MM.1S (cell line): ENCODE measurements around the gene PIGQ.
"Not testable (repeated sequence)": the region's sequence is repeated elsewhere in the genome, so short reads cannot be mapped to it uniquely, and the experiment has no call there.

Source experiments
- DNase-seq: peaks from one replicate; pipeline ENCODE4 v3.0.0-alpha.2; 2015
- H2AFZ ChIP-seq: fragments of 300-600 bp; sonication (generic); 2 replicates; pipeline ENCODE4 v1.6.0; 2016; ENCODE audit warnings: antibody characterized with exemption, low read length
- H3F3A ChIP-seq: fragments of 300-600 bp; sonication (generic); 2 replicates; pipeline ENCODE4 v1.6.1; 2016; ENCODE audit warnings: mild to moderate bottlenecking, antibody characterized with exemption, low read length, moderate library complexity, mixed read lengths; ENCODE audit not compliant: insufficient read depth
- H3K27ac ChIP-seq: fragments of 300-600 bp; sonication (generic); 2 replicates; pipeline ENCODE4 v1.5.1; 2016; ENCODE audit warnings: mild to moderate bottlenecking, low read length
- H3K27me3 ChIP-seq: fragments of 300-600 bp; sonication (generic); replicated peaks from 2 replicates; pipeline ENCODE4 v1.6.0; 2016; ENCODE audit warnings: low read length; ENCODE audit not compliant: insufficient read depth
- H3K36me3 ChIP-seq: fragments of 300-600 bp; sonication (generic); replicated peaks from 2 replicates; pipeline ENCODE4 v1.6.1; 2016; ENCODE audit warnings: mild to moderate bottlenecking, low read length, mixed read lengths; ENCODE audit not compliant: insufficient read depth
- H3K4me1 ChIP-seq: fragments of 300-600 bp; sonication (generic); 2 replicates; pipeline ENCODE4 v1.6.1; 2016; ENCODE audit warnings: low read length, mixed read lengths
- H3K4me2 ChIP-seq: fragments of 300-600 bp; sonication (generic); 2 replicates; pipeline ENCODE4 v1.6.0; 2016; ENCODE audit warnings: low read depth, low read length
- H3K4me3 ChIP-seq: fragments of 300-600 bp; sonication (generic); 2 replicates; pipeline ENCODE4 v1.5.1; 2016; ENCODE audit warnings: low read length, mixed read lengths
- H3K79me2 ChIP-seq: fragments of 300-600 bp; sonication (generic); 2 replicates; pipeline ENCODE4 v1.6.1; 2016; ENCODE audit warnings: mixed run types, low read length, mixed read lengths
- H3K9ac ChIP-seq: fragments of 300-600 bp; sonication (generic); 2 replicates; pipeline ENCODE4 v1.6.1; 2016; ENCODE audit warnings: low read length, mixed read lengths
- H3K9me2 ChIP-seq: fragments of 300-600 bp; sonication (generic); replicated peaks from 2 replicates; pipeline ENCODE4 v1.6.1; 2016; ENCODE audit warnings: mild to moderate bottlenecking, low read length, mixed read lengths; ENCODE audit not compliant: insufficient read depth
- H3K9me3 ChIP-seq: fragments of 300-600 bp; sonication (generic); replicated peaks from 2 replicates; pipeline ENCODE4 v1.6.1; 2016; ENCODE audit warnings: mild to moderate bottlenecking, low read length, mixed read lengths; ENCODE audit not compliant: insufficient read depth
- H4K20me1 ChIP-seq: fragments of 300-600 bp; sonication (generic); 2 replicates; pipeline ENCODE4 v1.6.1; 2016; ENCODE audit warnings: mild to moderate bottlenecking, low read length, moderate library complexity, mixed read lengths; ENCODE audit not compliant: insufficient read depth
- EZH2 ChIP-seq: fragments of 300-600 bp; sonication (generic); optimal IDR thresholded peaks from 2 replicates; pipeline ENCODE3; 2017; ENCODE audit warnings: low read depth, mild to moderate bottlenecking, antibody characterized with exemption, low read length, mixed read lengths
- EZH2phosphoT487 ChIP-seq: fragments of 300-600 bp; sonication (generic); IDR thresholded peaks from 2 replicates; pipeline ENCODE4 v1.6.1; 2018; ENCODE audit warnings: antibody characterized with exemption, low read length
- TF ChIP-seq, protein P1 (sequence below): fragments of 300-600 bp; sonication (generic); IDR thresholded peaks from 2 replicates; pipeline ENCODE4 v1.5.1; 2016; ENCODE audit warnings: antibody characterized with exemption, low read length, mixed read lengths

The PIGQ gene

DNA sequence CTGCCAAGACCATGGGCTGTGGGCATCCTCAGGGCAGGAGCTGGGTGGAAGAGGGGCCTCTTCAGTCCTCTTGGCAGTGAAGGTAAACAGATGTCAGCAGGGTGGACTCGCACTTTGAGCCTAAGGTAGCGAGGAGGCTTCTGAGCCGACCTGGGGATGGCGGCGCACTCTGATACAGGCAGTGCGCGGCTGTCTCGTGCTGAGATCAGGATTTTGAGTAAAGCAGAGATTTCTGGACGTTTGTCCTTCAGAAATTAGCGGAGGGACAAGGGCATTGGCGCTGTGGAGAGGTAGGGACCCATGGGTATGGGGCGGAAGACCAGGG lies 26.9 kb downstream of the PIGQ start:
- Histone ChIP-seq H3K4me3 (no peak overlapping the region), H3K27ac (no peak overlapping the region), H2AFZ (no peak overlapping the region), H3K4me1 (no peaks in the 10 kb centered on the region), H4K20me1 (no peaks in the 10 kb centered on the region), H3K9me3 (no peaks in the 10 kb centered on the region), H3K9ac (no peak overlapping the region), H3K36me3 (no peaks in the 10 kb centered on the region), H3K9me2 (no peaks in the 10 kb centered on the region), H3K79me2 (peaks cover 74% of the 10 kb centered on the region), H3K27me3 (no peaks in the 10 kb centered on the region), H3K4me2 (no peak overlapping the region), H3F3A (no peaks in the 10 kb centered on the region)
- DNase-seq: no peak
- TF ChIP-seq EZH2phosphoT487 (no peak), EZH2 (no peak)
- TF ChIP-seq, protein P1, sequence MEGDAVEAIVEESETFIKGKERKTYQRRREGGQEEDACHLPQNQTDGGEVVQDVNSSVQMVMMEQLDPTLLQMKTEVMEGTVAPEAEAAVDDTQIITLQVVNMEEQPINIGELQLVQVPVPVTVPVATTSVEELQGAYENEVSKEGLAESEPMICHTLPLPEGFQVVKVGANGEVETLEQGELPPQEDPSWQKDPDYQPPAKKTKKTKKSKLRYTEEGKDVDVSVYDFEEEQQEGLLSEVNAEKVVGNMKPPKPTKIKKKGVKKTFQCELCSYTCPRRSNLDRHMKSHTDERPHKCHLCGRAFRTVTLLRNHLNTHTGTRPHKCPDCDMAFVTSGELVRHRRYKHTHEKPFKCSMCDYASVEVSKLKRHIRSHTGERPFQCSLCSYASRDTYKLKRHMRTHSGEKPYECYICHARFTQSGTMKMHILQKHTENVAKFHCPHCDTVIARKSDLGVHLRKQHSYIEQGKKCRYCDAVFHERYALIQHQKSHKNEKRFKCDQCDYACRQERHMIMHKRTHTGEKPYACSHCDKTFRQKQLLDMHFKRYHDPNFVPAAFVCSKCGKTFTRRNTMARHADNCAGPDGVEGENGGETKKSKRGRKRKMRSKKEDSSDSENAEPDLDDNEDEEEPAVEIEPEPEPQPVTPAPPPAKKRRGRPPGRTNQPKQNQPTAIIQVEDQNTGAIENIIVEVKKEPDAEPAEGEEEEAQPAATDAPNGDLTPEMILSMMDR: no peak

DNA sequence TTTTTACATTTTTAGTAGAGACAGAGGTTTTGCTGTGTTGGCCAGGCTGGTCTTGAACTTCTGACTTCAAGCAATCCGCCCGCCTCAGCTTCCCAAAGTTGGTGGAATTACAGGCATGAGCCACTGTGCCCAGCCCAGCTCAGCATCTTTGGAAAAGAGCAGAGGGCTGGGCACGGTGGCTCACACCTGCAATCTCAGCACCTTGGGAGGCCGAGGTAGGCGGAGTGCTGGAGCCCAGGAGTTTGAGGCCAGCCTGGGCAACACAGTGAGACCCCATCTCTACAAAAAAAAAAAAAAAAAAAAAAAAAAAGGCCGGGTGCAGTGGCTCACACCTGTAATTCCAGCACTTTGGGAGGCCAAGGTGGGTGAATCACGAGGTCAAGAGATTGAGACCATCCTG lies 27.9 kb downstream of the PIGQ start:
- not testable (repeated sequence) for H3K4me1 ChIP-seq, H3K9ac ChIP-seq, H3K9me2 ChIP-seq, H3K27ac ChIP-seq, H4K20me1 ChIP-seq, H3F3A ChIP-seq, H3K4me2 ChIP-seq, DNase-seq, H3K27me3 ChIP-seq, H3K9me3 ChIP-seq, H2AFZ ChIP-seq, H3K4me3 ChIP-seq, H3K36me3 ChIP-seq
- peaks cover 68% of the 10 kb centered on the region for H3K79me2 ChIP-seq

DNA sequence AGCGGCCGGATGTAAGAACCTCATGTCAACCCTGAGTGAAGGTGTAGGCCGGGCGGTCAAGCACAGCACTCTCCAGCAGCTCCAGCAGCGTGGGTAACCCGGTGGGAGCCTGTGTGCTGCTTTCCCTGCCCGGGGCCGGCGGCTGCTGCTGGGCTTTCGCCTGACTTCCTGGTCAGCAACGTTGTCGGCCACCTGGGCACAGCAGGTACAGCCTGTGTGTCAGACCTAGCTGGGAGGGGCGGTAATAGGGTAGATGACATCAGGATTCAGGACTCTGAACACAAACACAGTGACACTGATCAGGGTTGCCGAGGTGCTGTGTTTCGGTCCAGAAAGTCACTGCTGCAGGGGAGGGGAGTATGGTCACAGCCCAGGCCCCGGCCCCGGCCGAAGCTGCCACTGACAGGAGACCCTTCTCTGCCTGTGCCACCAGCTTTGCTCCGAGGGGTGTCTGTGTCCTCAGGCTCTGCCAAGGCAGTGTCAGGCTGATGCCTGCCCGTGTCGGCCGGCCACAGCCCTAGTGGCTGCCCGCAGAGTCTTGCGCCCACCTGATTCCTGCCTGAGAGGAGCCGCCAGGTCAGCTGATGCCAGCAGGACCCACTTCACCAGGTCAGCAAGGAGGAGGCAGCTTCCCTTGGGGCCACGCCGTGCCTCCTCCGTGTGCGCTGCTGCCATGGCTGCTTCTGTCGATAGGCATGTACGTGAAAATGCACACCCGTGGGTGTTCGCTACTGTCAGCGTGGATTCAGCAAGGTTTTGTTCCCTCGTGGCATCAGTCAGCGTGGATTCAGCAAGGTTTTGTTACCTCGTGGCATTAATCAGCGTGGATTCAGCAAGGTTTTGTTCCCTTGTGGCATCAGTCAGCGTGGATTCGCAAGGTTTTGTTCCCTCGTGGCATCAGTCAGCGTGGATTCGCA lies 29.3 kb downstream of the PIGQ start:
- Histone ChIP-seq H2AFZ (no peak overlapping the region), H4K20me1 (no peaks in the 10 kb centered on the region), H3K9me3 (no peaks in the 10 kb centered on the region), H3K9me2 (no peaks in the 10 kb centered on the region), H3F3A (no peaks in the 10 kb centered on the region), H3K79me2 (peaks cover 58% of the 10 kb centered on the region), H3K4me1 (no peaks in the 10 kb centered on the region), H3K36me3 (no peaks in the 10 kb centered on the region), H3K27ac (no peak overlapping the region), H3K4me2 (no peak overlapping the region), H3K27me3 (no peaks in the 10 kb centered on the region), H3K4me3 (no peak overlapping the region), H3K9ac (no peak overlapping the region)
- no peak for DNase-seq
- TF ChIP-seq EZH2phosphoT487 (no peak), EZH2 (no peak)
- TF ChIP-seq, protein P1: no peak

DNA sequence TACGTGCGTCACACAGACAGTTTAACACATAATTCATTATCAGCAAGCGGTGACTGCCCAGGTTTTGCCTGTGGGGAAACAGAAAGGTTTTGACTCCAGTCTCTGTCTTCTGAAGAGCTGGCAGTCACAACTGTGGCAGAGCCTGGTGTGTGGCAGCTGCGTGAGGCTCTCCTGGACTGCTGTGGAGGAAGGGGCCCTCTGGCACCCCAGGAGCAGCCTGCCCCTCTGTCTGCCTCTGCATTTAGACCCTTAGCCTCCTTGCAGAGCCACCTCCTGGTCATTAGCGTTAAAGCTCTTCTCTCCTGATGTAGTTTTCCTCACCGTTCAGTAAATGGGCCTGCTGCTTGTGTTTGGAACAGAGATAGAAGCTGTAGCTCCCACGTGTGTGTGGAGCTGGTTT lies 31.0 kb downstream of the PIGQ start:
- H3K79me2 ChIP-seq: peaks cover 60% of the 10 kb centered on the region
- DNase-seq: no peak

More for the DNA sequence above, 31.0 kb downstream of the PIGQ start:
- Histone ChIP-seq H3K9me2 (no peaks in the 10 kb centered on the region), H2AFZ (no peak overlapping the region), H4K20me1 (no peaks in the 10 kb centered on the region), H3K27ac (no peak overlapping the region), H3K9me3 (no peaks in the 10 kb centered on the region), H3F3A (no peaks in the 10 kb centered on the region), H3K4me3 (no peak overlapping the region), H3K36me3 (no peaks in the 10 kb centered on the region), H3K4me1 (no peaks in the 10 kb centered on the region), H3K4me2 (no peak overlapping the region), H3K27me3 (no peaks in the 10 kb centered on the region), H3K9ac (no peak overlapping the region)
- TF ChIP-seq, protein P1: no peak
- TF ChIP-seq EZH2phosphoT487 (no peak), EZH2 (no peak)
